GM18868 (cell line): ENCODE measurements around the gene PRKD1.

ENCODE experiments used
- ATAC-seq: cut with Tn5 transposase; IDR thresholded peaks from one replicate; pipeline ENCODE4 v1.9.1; 2021; ENCODE audit warnings: mild to moderate bottlenecking, moderate library complexity; ENCODE audit not compliant: unreplicated experiment

Gene PRKD1

GRCh38 chr14:29927376-29928116 lies at the start of gene PRKD1:
PRKD1 (minus strand) TSS chr14:29927847.
- peak; percentile 45 for ATAC-seq

GRCh38 chr14:29971101-29971500 lies 43.5 kb upstream of the PRKD1 start:
- ATAC-seq: no peak

- no peak for ATAC-seq
Measured at GRCh38 chr14:29955087-29955486, 27.4 kb upstream of the PRKD1 start.

GRCh38 chr14:29953501-29953900 lies 25.9 kb upstream of the PRKD1 start:
- no peak for ATAC-seq

GRCh38 chr14:29944091-29944490 lies 16.4 kb upstream of the PRKD1 start:
- no peak for ATAC-seq

GRCh38 chr14:29941401-29941800 lies 13.8 kb upstream of the PRKD1 start:
- ATAC-seq: no peak

- no peak for ATAC-seq
Measured at GRCh38 chr14:29940482-29940881, 12.8 kb upstream of the PRKD1 start.

GRCh38 chr14:29937116-29937515 lies 9.5 kb upstream of the PRKD1 start:
- ATAC-seq: no peak

GRCh38 chr14:29930283-29930682 lies 2.6 kb upstream of the PRKD1 start:
- ATAC-seq: no peak

GRCh38 chr14:29928117-29928640 lies 532 bp upstream of the PRKD1 start:
- ATAC-seq: no peak

- peak; percentile 44 for ATAC-seq
Measured at GRCh38 chr14:29926701-29927375, 809 bp downstream of the PRKD1 start.

GRCh38 chr14:29926228-29926627 lies 1.4 kb downstream of the PRKD1 start:
- no peak for ATAC-seq

- no peak for ATAC-seq
Measured at GRCh38 chr14:29925736-29926135, 1.9 kb downstream of the PRKD1 start.

- no peak for ATAC-seq
Measured at GRCh38 chr14:29925101-29925722, 2.4 kb downstream of the PRKD1 start.

GRCh38 chr14:29919845-29920244 lies 7.8 kb downstream of the PRKD1 start:
- ATAC-seq: no peak

GRCh38 chr14:29918981-29919380 lies 8.7 kb downstream of the PRKD1 start:
- ATAC-seq: no peak

- no peak for ATAC-seq
Measured at GRCh38 chr14:29913566-29913965, 14.1 kb downstream of the PRKD1 start.

GRCh38 chr14:29911810-29912209 lies 15.8 kb downstream of the PRKD1 start:
- ATAC-seq: no peak

GRCh38 chr14:29908652-29909577 lies 18.7 kb downstream of the PRKD1 start:
- ATAC-seq: no peak

- no peak for ATAC-seq
Measured at GRCh38 chr14:29906256-29906870, 21.3 kb downstream of the PRKD1 start.
